HEK293T (cell line): ENCODE results near the gene ADSS1.

Experiments used
- CTCF ChIA-PET: fragments of 350-600 bp; formaldehyde crosslinking; extraction: SDS; loops from one replicate; lab custom pipeline; 2021; ENCODE audit warnings: antibody characterized with exemption, inconsistent platforms; lab: Yijun Ruan, JAX
- POLR2A ChIA-PET: fragments of 350-600 bp; formaldehyde crosslinking; extraction: SDS; loops from one replicate; lab custom pipeline; 2020; ENCODE audit warnings: antibody characterized with exemption, inconsistent platforms; lab: Yijun Ruan, JAX
- DNase-seq: peaks from one replicate; pipeline ENCODE4 v3.0.0; 2012; ENCODE audit warnings: mixed read lengths; ENCODE audit errors: extremely low spot score
- ARNT ChIP-seq: fragments of 450-650 bp; IDR thresholded peaks from 2 replicates; pipeline ENCODE4 v1.6.1; 2017; ENCODE audit warnings: mild to moderate bottlenecking
- BHLHE40 ChIP-seq: fragments of 450-650 bp; IDR thresholded peaks from 2 replicates; pipeline ENCODE4 v1.6.1; 2016; ENCODE audit warnings: mild to moderate bottlenecking, moderate library complexity, borderline replicate concordance
- CTBP1 ChIP-seq: fragments of 450-650 bp; IDR thresholded peaks from 2 replicates; pipeline ENCODE4 v1.6.1; 2016; ENCODE audit warnings: borderline replicate concordance
- ELF4 ChIP-seq: fragments of 450-650 bp; IDR thresholded peaks from 2 replicates; pipeline ENCODE4 v1.6.1; 2017; ENCODE audit warnings: antibody characterized with exemption
- FOXA1 ChIP-seq: fragments of 450-650 bp; IDR thresholded peaks from 2 replicates; pipeline ENCODE4 v1.6.1; 2016; ENCODE audit warnings: mild to moderate bottlenecking
- FOXK2 ChIP-seq: fragments of 450-650 bp; IDR thresholded peaks from 2 replicates; pipeline ENCODE4 v1.6.1; 2016; ENCODE audit warnings: mild to moderate bottlenecking
- FOXM1 ChIP-seq: fragments of 450-650 bp; IDR thresholded peaks from 2 replicates; pipeline ENCODE4 v1.6.1; 2017; ENCODE audit warnings: mild to moderate bottlenecking, borderline replicate concordance
- HDGF ChIP-seq: fragments of 450-650 bp; IDR thresholded peaks from 2 replicates; pipeline ENCODE4 v1.6.1; 2017; ENCODE audit warnings: antibody characterized with exemption, borderline replicate concordance
- L3MBTL2 ChIP-seq: fragments of 450-650 bp; conservative IDR thresholded peaks from 2 replicates; pipeline ENCODE4 v1.6.1; 2016; ENCODE audit warnings: mild to moderate bottlenecking
- LEF1 ChIP-seq: fragments of 450-650 bp; IDR thresholded peaks from 2 replicates; pipeline ENCODE4 v1.6.1; 2017; ENCODE audit warnings: mild to moderate bottlenecking, borderline replicate concordance
- NFRKB ChIP-seq: fragments of 450-650 bp; IDR thresholded peaks from 2 replicates; pipeline ENCODE4 v1.6.1; 2016; ENCODE audit warnings: mild to moderate bottlenecking, moderate library complexity
- PKNOX1 ChIP-seq: fragments of 450-650 bp; IDR thresholded peaks from 2 replicates; pipeline ENCODE4 v1.6.1; 2016
- SP1 ChIP-seq: fragments of 450-650 bp; IDR thresholded peaks from 2 replicates; pipeline ENCODE4 v1.6.1; 2017
- SUZ12 ChIP-seq: fragments of 450-650 bp; IDR thresholded peaks from 2 replicates; pipeline ENCODE4 v1.6.1; 2016; ENCODE audit warnings: mild to moderate bottlenecking
- TARDBP ChIP-seq: fragments of 450-650 bp; IDR thresholded peaks from 2 replicates; pipeline ENCODE4 v1.6.1; 2016
- ZNF384 ChIP-seq: fragments of 450-650 bp; IDR thresholded peaks from 2 replicates; pipeline ENCODE4 v1.6.1; 2016

ADSS1 gene

GRCh38 chr14:104692939-104693315 is 31.1 kb upstream of the ADSS1 start:
- POLR2A ChIA-PET: no interaction called here
- no peak for DNase-seq
- TF ChIP-seq ARNT (no peak), FOXK2 (no peak), FOXM1 (no peak), HDGF (no peak), ZNF384 (no peak), NFRKB (no peak), L3MBTL2 (no peak), LEF1 (no peak), SUZ12 (no peak), TARDBP (no peak), CTBP1 (no peak), PKNOX1 (no peak), BHLHE40 (no peak), ELF4 (no peak), FOXA1 (no peak), SP1 (no peak)
- CTCF ChIA-PET: no interaction called here

GRCh38 chr14:104693482-104694431 is 30.3 kb upstream of the ADSS1 start:
- no peak for DNase-seq
- ChIA-PET POLR2A (interaction anchor here (0.7 kb wide), 1 partner anchor 9 kb away, joined by 3 read pairs; no protein-coding TSS in a partner anchor), CTCF (no interaction called here)
- TF ChIP-seq ZNF384 (no peak), PKNOX1 (no peak), ELF4 (no peak), CTBP1 (no peak), FOXA1 (no peak), SUZ12 (no peak), BHLHE40 (no peak), HDGF (no peak), FOXM1 (no peak)

GRCh38 chr14:104694475-104694950 is 29.5 kb upstream of the ADSS1 start:
- TF ChIP-seq LEF1 (no peak), ZNF384 (no peak)
- DNase-seq: no peak
- CTCF ChIA-PET: no interaction called here
- POLR2A ChIA-PET: no interaction called here

- CTCF ChIA-PET: no interaction called here
These were observed 28.9 kb upstream of the ADSS1 start for GRCh38 chr14:104694991-104695659.

GRCh38 chr14:104695660-104696000 is 28.4 kb upstream of the ADSS1 start:
- ChIA-PET POLR2A (interaction anchor here (1.9 kb wide), 1 partner anchor 57 kb away, joined by 10 read pairs; the partner anchor contains the start of gene SIVA1), CTCF (no interaction called here)
- DNase-seq: no peak

More at GRCh38 chr14:104694991-104695659, 28.9 kb upstream of the ADSS1 start:
- POLR2A ChIA-PET: no interaction called here
- DNase-seq: no peak
- TF ChIP-seq L3MBTL2: no peak
- TF ChIP-seq PKNOX1: no peak
- no peak for TF ChIP-seq HDGF
- TF ChIP-seq FOXK2: no peak
- TF ChIP-seq SUZ12: no peak
- TF ChIP-seq FOXA1: no peak
- no peak for TF ChIP-seq LEF1
- no peak for TF ChIP-seq ZNF384
- TF ChIP-seq TARDBP: no peak
- no peak for TF ChIP-seq ELF4
- TF ChIP-seq NFRKB: no peak
- TF ChIP-seq ARNT: no peak
- no peak for TF ChIP-seq BHLHE40
- no peak for TF ChIP-seq CTBP1
- no peak for TF ChIP-seq FOXM1
- TF ChIP-seq SP1: no peak

More at GRCh38 chr14:104695660-104696000, 28.4 kb upstream of the ADSS1 start:
- no peak for TF ChIP-seq CTBP1
- TF ChIP-seq FOXK2: no peak
